HepG2 (cell line): ENCODE results near the gene ASL. TPM values are rescaled to one million over a fixed set of nuclear protein-coding genes. Genes with fewer than 3 reads are reported as not detected.

ENCODE experiments used
- ATAC-seq: fragments of 200-7000 bp; cut with Tn5 transposase; 3 replicates; pipeline ENCODE4 v1.9.1; 2020; ENCODE audit warnings: mild to moderate bottlenecking, moderate library complexity
- BruUV-seq: library from RNA; stranded (reverse); fragments of 400-500 nt; replicated peaks from 2 replicates; lab custom pipeline; 2021; lab: Mats Ljungman, UMichigan
- CTCF ChIA-PET: fragments of 300-600 bp; formaldehyde crosslinking; extraction: SDS; loops from one replicate; lab custom pipeline; 2021; ENCODE audit warnings: low total read pairs, inconsistent platforms, low intra/inter-chr PET ratio; lab: Yijun Ruan, JAX
- POLR2A ChIA-PET: fragments of 350-600 bp; sonication (Branson Sonifier 250); formaldehyde crosslinking; loops from one replicate; lab custom pipeline; 2020; ENCODE audit warnings: antibody characterized with exemption, inconsistent platforms; lab: Yijun Ruan, JAX
- DNase-seq: peaks from one replicate; pipeline ENCODE4 v3.0.0-alpha.2; 2015; ENCODE audit warnings: low spot score
- FAIRE-seq: peaks from 3 replicates; lab custom pipeline; 2011; peaks lifted over from hg19 to GRCh38; lab: Jason Lieb, UNC
- H2AFZ ChIP-seq: one replicate; pipeline ENCODE4 v1.6.1; 2011; ENCODE audit warnings: low read length, inconsistent platforms
- H3K27ac ChIP-seq: fragments of 300-600 bp; 3 replicates; pipeline ENCODE4 v1.8.0; 2011; ENCODE audit warnings: mixed run types, mild to moderate bottlenecking, mixed read lengths, low read length, inconsistent platforms; ENCODE audit not compliant: insufficient read depth; ENCODE audit errors: extremely low read length
- H3K27me3 ChIP-seq, 2 experiments: fragments of 200-600 bp in 1 of 2; 2 replicates in 1 of 2; 3 replicates in 1 of 2; pipeline versions ENCODE4 v1.6.0 to v1.8.0; 2011; ENCODE audit warnings: low read length in 2 of 2, mild to moderate bottlenecking in 2 of 2, moderate library complexity in 2 of 2, inconsistent platforms in 1 of 2; ENCODE audit not compliant: insufficient read depth in 2 of 2, control insufficient read depth in 1 of 2
- H3K36me3 ChIP-seq, 2 experiments: fragments of 200-600 bp in 1 of 2; replicated peaks in 1 of 2; 2 replicates in 1 of 2; 3 replicates in 1 of 2; pipeline versions ENCODE4 v1.5.1 to v1.8.0; 2011; ENCODE audit warnings: low read length in 2 of 2, inconsistent platforms in 1 of 2; ENCODE audit not compliant: insufficient read depth in 2 of 2, control insufficient read depth in 1 of 2
- H3K4me1 ChIP-seq: 2 replicates; pipeline ENCODE4 v1.5.1; 2012; ENCODE audit warnings: low read length, inconsistent platforms; ENCODE audit not compliant: insufficient read depth
- H3K4me2 ChIP-seq: 2 replicates; pipeline ENCODE4 v1.6.0; 2011; ENCODE audit warnings: low read depth, low read length, inconsistent platforms
- H3K4me3 ChIP-seq, 3 experiments: fragments of 200-600 bp in 1 of 3; sonication (generic), shearing (Covaris generic) in 1 of 3; replicated peaks in 1 of 3; 2 replicates each; pipeline ENCODE4 v1.5.1; 2011 to 2016; ENCODE audit warnings: low read length in 3 of 3, inconsistent platforms in 2 of 3, low read depth in 2 of 3, mild to moderate bottlenecking in 2 of 3, control low read depth in 1 of 3, mixed read lengths in 1 of 3; ENCODE audit not compliant: insufficient read depth in 1 of 3
- H3K79me2 ChIP-seq: one replicate; pipeline ENCODE4 v1.6.1; 2011; ENCODE audit warnings: low read length, inconsistent platforms; ENCODE audit not compliant: insufficient read depth
- H3K9ac ChIP-seq: 2 replicates; pipeline ENCODE4 v1.6.0; 2011; ENCODE audit warnings: mild to moderate bottlenecking, low read depth, low read length, inconsistent platforms; ENCODE audit not compliant: insufficient read depth
- H3K9me3 ChIP-seq: 2 replicates; pipeline ENCODE4 v1.5.1; 2012; ENCODE audit warnings: mild to moderate bottlenecking, low read length
- H4K20me1 ChIP-seq: 2 replicates; pipeline ENCODE4 v1.6.0; 2011; ENCODE audit warnings: inconsistent platforms, mild to moderate bottlenecking, low read length, moderate library complexity; ENCODE audit not compliant: insufficient read depth
- ARNT ChIP-seq: fragments of 450-650 bp; IDR thresholded peaks from 2 replicates; pipeline ENCODE4 v1.6.1; 2017
- NR2F2 ChIP-seq: IDR thresholded peaks from 2 replicates; pipeline ENCODE4 v1.6.1; 2012; ENCODE audit warnings: low read depth, inconsistent platforms, borderline replicate concordance
- SSRP1 ChIP-seq: IDR thresholded peaks from 2 replicates; pipeline ENCODE4 v1.6.1; 2016; ENCODE audit warnings: control low read depth
- STAG1 ChIP-seq: sonication (generic); formaldehyde crosslinking; IDR thresholded peaks from 2 replicates; pipeline ENCODE4 v1.4.0; 2020; ENCODE audit warnings: missing genetic modification reagents
- WGBS: methylation state at CpG from one replicate; pipeline ENCODE4 v1.1.6; 2017; ENCODE audit warnings: low lambda C conversion rate; 5-methylcytosine and 5-hydroxymethylcytosine counted together
- in situ Hi-C: cut with HindIII; loops from 2 replicates; pipeline ENCODE4 v1.10.0; 2017; ENCODE audit warnings: low pct_unique_long_range_greater_than_20kb; ENCODE audit not compliant: extremely low pct_ligation_motif_present
- intact Hi-C: fragments of 100-400 bp; cut with micrococcal nuclease; formaldehyde crosslinking; loops from one replicate; pipeline ENCODE4 v1.10.0; 2022; ENCODE audit not compliant: unreplicated experiment
- polyA plus RNA-seq, 8 experiments: library from polyadenylated mRNA; depleted of rRNA in 3 of 8; stranded (reverse) in 7 of 8; unstranded in 1 of 8; fragments of >200 nt; fragmentation: Illumina TruSeq in 4 of 8; extraction: Trizol in 4 of 8; gene quantifications; 2 replicates each; pipeline versions ENCODE4 v1.2.1 to v1.2.3, GENCODE V29; 2011 to 2016; ENCODE audit warnings: low read depth in 4 of 8, missing spikeins in 1 of 8, mixed read lengths in 1 of 8; ENCODE audit not compliant: insufficient read depth in 1 of 8
- total RNA-seq, 5 experiments: library from RNA; depleted of rRNA; stranded (reverse); fragments of >200 nt; fragmentation: Illumina TruSeq; extraction: Trizol; gene quantifications; 2 replicates each; pipeline ENCODE4 v1.2.3, GENCODE V29; 2016; ENCODE audit warnings: low read depth in 1 of 5
- TF ChIP-seq, protein P1 (sequence below): sonication (generic); formaldehyde crosslinking; IDR thresholded peaks from 2 replicates; pipeline ENCODE4 v1.8.0; 2022; ENCODE audit warnings: mild to moderate bottlenecking, missing genetic modification reagents, moderate library complexity
- TF ChIP-seq, protein P2 (sequence below): sonication (generic); formaldehyde crosslinking; IDR thresholded peaks from 2 replicates; pipeline ENCODE4 v1.5.0; 2020; ENCODE audit warnings: mild to moderate bottlenecking, missing genetic modification reagents, moderate library complexity

Gene ASL
- total and polyA plus RNA-seq, 2 of the 13 experiments (the other 11 are each of a cell fraction or from before 2014, with no cell fraction given) = 71.4 to 96.5 TPM

DNA sequence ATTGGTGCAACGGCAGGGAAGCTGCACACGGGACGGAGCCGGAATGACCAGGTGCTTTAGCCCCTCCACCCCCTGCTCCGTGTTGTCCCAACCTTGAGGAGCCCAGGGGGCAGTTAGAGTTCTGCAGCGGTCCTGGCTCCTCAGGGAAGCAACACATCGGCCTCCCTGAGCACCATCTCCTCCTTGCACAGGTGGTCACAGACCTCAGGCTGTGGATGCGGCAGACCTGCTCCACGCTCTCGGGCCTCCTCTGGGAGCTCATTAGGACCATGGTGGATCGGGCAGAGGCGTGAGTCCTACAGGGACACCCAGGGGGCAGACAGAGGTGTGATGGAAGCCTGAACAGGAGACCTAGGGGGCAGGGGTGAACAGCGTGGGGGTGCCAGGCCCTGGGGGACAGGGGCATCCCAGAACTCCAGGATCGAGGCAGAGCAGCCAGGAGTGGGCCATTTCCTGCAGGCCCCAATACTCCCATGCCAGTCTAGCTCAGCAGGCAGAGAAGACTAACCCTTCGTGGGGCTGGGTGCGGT, 7.3 kb downstream of the ASL start (continued):
- TF ChIP-seq, protein P1, sequence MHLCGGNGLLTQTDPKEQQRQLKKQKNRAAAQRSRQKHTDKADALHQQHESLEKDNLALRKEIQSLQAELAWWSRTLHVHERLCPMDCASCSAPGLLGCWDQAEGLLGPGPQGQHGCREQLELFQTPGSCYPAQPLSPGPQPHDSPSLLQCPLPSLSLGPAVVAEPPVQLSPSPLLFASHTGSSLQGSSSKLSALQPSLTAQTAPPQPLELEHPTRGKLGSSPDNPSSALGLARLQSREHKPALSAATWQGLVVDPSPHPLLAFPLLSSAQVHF (CRISPR knock-in tag) = no peak
- TF ChIP-seq ARNT (no peak), SSRP1 (CRISPR knock-in tag) (no peak)

DNA sequence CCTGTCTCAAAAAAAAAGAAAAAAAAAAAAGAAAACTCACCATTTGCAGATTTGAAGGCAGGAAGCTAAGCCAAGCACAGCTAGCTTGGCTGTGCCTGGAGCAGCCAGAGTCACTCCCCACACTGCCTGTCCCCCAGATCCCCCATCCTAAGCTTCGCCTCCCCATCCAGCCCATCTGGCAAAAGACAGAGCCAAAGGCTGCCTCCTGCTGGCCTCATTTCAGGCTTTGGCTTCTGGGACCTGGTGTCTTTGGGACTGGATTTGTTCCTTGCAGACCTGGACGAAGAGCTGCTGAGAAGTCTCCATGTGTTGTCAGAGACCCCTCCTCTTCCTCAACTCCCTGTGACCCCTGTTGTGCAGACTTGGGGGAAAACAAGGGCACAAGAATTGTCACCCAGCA, 8.1 kb downstream of the ASL start:
- DNase-seq = no peak
- Histone ChIP-seq H3K36me3 (peaks cover 29 to 48% of the 10 kb centered on the region in 2 experiments; a peak in 4 of 5 replicates), H3K27ac (no peak overlapping the region), H3K9me3 (no peaks in the 10 kb centered on the region), H3K4me1 (no peaks in the 10 kb centered on the region), H3K27me3 (no peaks in the 10 kb centered on the region), H3K4me2 (no peak overlapping the region), H4K20me1 (no peaks in the 10 kb centered on the region), H3K4me3 (no peak overlapping the region), H3K9ac (no peak overlapping the region), H2AFZ (no peak overlapping the region), H3K79me2 (no peaks in the 10 kb centered on the region)
- POLR2A ChIA-PET = interaction anchor here (1.1 to 1.6 kb wide), 3 partner anchors 8 to 30 kb away, joined by 3 to 5 read pairs (median 4); no protein-coding TSS in a partner anchor
- whole genome bisulfite sequencing = 100% methylated on average over 1 of the region's 2 CpGs
- no peak for ATAC-seq
- intact Hi-C loops = no loop called here
- CTCF ChIA-PET = no interaction called here
- TF ChIP-seq STAG1 (CRISPR knock-in tag) = 0 out of 2 replicates have a peak, but pooled peaks have one; percentile 3
- TF ChIP-seq NR2F2 = no peak
- TF ChIP-seq, protein P2, sequence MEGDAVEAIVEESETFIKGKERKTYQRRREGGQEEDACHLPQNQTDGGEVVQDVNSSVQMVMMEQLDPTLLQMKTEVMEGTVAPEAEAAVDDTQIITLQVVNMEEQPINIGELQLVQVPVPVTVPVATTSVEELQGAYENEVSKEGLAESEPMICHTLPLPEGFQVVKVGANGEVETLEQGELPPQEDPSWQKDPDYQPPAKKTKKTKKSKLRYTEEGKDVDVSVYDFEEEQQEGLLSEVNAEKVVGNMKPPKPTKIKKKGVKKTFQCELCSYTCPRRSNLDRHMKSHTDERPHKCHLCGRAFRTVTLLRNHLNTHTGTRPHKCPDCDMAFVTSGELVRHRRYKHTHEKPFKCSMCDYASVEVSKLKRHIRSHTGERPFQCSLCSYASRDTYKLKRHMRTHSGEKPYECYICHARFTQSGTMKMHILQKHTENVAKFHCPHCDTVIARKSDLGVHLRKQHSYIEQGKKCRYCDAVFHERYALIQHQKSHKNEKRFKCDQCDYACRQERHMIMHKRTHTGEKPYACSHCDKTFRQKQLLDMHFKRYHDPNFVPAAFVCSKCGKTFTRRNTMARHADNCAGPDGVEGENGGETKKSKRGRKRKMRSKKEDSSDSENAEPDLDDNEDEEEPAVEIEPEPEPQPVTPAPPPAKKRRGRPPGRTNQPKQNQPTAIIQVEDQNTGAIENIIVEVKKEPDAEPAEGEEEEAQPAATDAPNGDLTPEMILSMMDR (CRISPR knock-in tag) = peak; percentile 10; the same call in 1 of the 2 replicates
- in situ Hi-C loops = no loop called here
- no peak for FAIRE-seq
- BruUV-seq = no TSS peak
